Measurements from ENCODE around the gene DPH2. TPM values are rescaled to one million over a fixed set of nuclear protein-coding genes. Genes with fewer than 3 reads are reported as not detected.

The DPH2 gene
- total RNA-seq, 1 experiment from 2014 or later = 41.2 TPM

DNA sequence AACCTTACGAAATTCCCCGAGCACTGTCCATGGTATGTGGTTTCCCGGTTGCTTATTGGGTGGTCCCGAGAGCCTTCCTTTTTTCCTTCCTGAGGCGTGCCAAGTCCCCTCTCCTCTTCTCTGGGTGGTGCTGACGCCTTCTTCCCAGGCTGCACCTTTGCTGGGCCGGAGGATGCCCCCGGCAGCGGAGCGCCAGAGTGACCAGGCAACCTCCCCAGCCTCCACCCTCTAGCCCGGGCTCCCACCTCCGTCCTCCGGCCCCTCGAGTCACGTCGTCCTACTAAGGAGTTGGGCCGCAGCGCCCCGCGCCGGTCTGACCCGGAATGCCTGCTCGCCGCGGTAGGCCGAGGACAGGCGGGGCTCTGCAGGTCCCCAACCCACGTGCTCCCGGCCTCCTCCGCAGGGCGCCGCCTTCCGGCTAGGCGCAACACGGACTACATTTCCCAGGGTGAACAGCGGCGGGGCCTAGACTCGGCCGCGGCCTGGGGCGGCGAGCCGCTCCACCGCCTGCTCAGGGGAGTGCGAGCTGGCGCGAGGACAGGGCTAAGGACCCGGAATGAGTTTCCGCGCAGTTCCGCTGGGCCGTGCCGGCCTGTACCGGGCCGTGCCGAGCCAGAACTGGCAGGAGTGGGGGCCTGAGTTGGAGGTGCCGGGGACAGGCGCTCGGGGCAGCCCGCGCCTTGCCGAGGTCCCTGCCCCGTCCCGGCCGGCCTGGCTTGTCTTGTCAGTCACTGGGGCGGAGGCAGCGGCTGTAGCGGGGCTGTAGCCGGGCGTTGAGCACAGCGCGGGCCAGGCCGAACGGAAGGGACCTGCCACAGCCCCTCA, 23.4 kb upstream of the DPH2 start, which contains the start of gene IPO13:
Gene IPO13 (plus strand): TSS at position 715 of the 825 bp plus-strand sequence. CDS start 651 bp downstream, outside the sequence.
- H3K27me3 Mint-ChIP-seq (ENCODE audit: unreplicated experiment) = no peaks in the 10 kb centered on the region
- CTCF ChIA-PET = interaction anchor here (0.6 to 1.8 kb wide), 7 partner anchors 10 to 183 kb away, joined by 3 to 14 read pairs (median 3); partner anchors contain the start of genes ARTN and DPH2
- no TSS peak for BruUV-seq (replicated peaks)
- TF ChIP-seq, protein P1, sequence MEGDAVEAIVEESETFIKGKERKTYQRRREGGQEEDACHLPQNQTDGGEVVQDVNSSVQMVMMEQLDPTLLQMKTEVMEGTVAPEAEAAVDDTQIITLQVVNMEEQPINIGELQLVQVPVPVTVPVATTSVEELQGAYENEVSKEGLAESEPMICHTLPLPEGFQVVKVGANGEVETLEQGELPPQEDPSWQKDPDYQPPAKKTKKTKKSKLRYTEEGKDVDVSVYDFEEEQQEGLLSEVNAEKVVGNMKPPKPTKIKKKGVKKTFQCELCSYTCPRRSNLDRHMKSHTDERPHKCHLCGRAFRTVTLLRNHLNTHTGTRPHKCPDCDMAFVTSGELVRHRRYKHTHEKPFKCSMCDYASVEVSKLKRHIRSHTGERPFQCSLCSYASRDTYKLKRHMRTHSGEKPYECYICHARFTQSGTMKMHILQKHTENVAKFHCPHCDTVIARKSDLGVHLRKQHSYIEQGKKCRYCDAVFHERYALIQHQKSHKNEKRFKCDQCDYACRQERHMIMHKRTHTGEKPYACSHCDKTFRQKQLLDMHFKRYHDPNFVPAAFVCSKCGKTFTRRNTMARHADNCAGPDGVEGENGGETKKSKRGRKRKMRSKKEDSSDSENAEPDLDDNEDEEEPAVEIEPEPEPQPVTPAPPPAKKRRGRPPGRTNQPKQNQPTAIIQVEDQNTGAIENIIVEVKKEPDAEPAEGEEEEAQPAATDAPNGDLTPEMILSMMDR (IDR thresholded peaks at IDR 0.05; ENCODE audit: unreplicated experiment) = peak; percentile 67
- H3K4me3 Mint-ChIP-seq (ENCODE audit: low read depth, unreplicated experiment) = peak within 1 kb of the TSS; percentile 98
- H3K4me1 Mint-ChIP-seq (ENCODE audit: low read depth, unreplicated experiment) = peaks cover 17% of the 10 kb centered on the region
- no peaks in the 10 kb centered on the region for H3K9me3 Mint-ChIP-seq (ENCODE audit: low read depth, unreplicated experiment)
- H3K27ac Mint-ChIP-seq (ENCODE audit: unreplicated experiment) = peak within 1 kb of the TSS; percentile 86
- peaks cover 20% of the 10 kb centered on the region for H3K36me3 Mint-ChIP-seq (ENCODE audit: insufficient read depth, unreplicated experiment)
- intact Hi-C loops (cut with micrococcal nuclease; ENCODE audit: unreplicated experiment) = no loop called here
- peak; percentile 97 for DNase-seq

DNA sequence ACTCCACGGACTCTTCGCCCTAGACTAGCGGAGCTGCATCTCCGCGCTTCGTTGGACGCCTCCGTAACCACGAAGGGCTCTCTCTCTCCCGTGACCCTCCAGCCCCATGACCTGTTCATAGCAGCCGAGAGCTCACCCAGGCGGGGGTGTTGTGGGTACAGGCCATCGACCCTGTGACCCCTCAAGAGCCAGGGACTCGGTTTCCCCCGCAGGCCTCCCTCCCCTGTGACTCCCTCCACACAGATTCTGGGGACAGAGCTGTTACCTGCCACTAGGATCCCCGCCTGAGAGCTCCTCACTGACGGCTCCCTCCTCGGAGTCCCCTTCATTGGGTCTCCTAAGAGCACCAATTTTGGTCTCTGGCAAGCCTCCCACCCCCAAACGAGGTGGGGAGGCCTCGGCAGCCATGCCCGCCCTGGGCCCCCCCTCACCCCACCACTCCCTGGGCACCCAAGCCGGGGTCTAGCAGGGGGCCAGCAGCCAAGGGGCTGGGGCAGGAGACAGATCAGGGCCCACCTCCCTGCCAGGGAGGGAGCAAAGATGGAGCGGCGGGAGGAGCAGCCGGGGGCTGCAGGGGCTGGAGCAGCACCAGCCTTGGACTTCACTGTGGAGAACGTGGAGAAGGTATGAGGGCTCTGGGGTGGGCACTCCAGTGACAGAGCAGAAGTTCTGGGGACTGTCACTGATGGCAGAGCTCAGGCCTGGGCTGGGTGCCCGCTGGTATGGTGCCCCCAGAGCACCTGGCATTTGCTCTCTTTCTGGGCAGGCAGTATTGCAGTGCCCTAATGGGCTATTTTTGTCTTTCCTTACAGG, 22.5 kb upstream of the DPH2 start:
- Mint-ChIP-seq H3K4me3 (ENCODE audit: low read depth, unreplicated experiment) (peak overlapping the region; percentile 98), H3K36me3 (ENCODE audit: insufficient read depth, unreplicated experiment) (peaks cover 20% of the 10 kb centered on the region), H3K4me1 (ENCODE audit: low read depth, unreplicated experiment) (peaks cover 17% of the 10 kb centered on the region), H3K27ac (ENCODE audit: unreplicated experiment) (peak overlapping the region; percentile 86), H3K27me3 (ENCODE audit: unreplicated experiment) (no peaks in the 10 kb centered on the region), H3K9me3 (ENCODE audit: low read depth, unreplicated experiment) (no peaks in the 10 kb centered on the region)
- TF ChIP-seq, protein P1 (IDR thresholded peaks at IDR 0.05; ENCODE audit: unreplicated experiment) = no peak
- CTCF ChIA-PET = interaction anchor here (0.6 to 1.1 kb wide), 3 partner anchors 13 to 184 kb away, joined by 3 to 6 read pairs (median 3); partner anchors contain the start of genes ARTN and DPH2
- intact Hi-C loops (cut with micrococcal nuclease; ENCODE audit: unreplicated experiment) = no loop called here
- no peak for DNase-seq
- BruUV-seq (replicated peaks) = no TSS peak

DNA sequence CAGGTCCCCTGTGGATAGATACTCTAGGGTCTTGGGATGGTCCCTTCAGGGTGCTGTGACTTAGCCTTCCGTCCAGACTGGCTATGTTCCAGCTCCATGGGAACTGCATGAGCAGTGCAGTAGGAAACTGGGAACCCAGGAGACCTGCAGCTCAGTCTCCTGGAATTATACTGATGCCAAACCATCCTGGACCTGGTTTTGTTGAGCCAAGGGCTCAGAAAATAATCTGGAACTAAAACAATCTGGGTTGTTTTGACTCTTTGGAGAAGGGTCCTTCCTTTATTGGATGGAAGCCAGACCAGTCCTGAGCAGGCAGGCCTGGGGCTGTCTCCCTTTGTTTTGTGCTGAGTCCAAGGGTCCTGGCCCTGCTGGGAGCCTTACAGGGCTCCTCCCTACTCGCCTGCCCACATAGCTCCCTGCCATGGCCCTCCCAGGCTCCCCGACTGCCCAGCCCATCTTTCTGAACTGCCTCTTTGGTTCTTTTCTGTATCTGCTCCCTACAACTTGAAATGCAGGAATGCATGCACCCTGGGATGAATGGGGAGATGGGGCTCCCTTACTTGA, 21.9 kb upstream of the DPH2 start:
- intact Hi-C loops (cut with micrococcal nuclease; ENCODE audit: unreplicated experiment) = no loop called here
- H3K36me3 Mint-ChIP-seq (ENCODE audit: insufficient read depth, unreplicated experiment) = peaks cover 20% of the 10 kb centered on the region
- CTCF ChIA-PET = interaction anchor here (1.1 to 1.4 kb wide), 2 partner anchors 12 to 13 kb away, joined by 3 to 6 read pairs; partner anchors contain the start of gene ARTN
- BruUV-seq (replicated peaks) = TSS peak; percentile 25
- H3K4me3 Mint-ChIP-seq (ENCODE audit: low read depth, unreplicated experiment) = peak overlapping the region; percentile 98
- no peak overlapping the region for H3K27ac Mint-ChIP-seq (ENCODE audit: unreplicated experiment)
- TF ChIP-seq, protein P1 (IDR thresholded peaks at IDR 0.05; ENCODE audit: unreplicated experiment) = no peak
- H3K27me3 Mint-ChIP-seq (ENCODE audit: unreplicated experiment) = no peaks in the 10 kb centered on the region
- H3K9me3 Mint-ChIP-seq (ENCODE audit: low read depth, unreplicated experiment) = no peaks in the 10 kb centered on the region
- peaks cover 17% of the 10 kb centered on the region for H3K4me1 Mint-ChIP-seq (ENCODE audit: low read depth, unreplicated experiment)
- no peak for DNase-seq

DNA sequence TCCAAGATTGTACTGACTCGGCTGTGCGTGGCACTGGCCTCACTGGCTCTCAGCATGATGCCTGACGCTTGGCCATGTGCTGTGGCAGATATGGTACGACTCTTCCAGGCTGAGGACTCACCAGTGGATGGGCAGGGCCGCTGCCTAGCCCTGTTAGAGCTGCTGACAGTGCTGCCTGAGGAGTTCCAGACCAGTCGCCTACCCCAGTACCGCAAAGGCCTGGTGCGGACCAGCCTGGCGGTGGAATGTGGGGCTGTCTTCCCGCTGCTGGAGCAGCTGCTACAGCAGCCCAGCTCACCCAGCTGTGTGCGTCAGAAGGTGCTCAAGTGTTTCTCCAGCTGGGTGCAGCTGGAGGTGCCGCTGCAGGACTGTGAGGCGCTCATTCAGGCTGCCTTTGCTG, 20.1 kb upstream of the DPH2 start:
- no peak for DNase-seq
- H3K27ac Mint-ChIP-seq (ENCODE audit: unreplicated experiment) = no peak overlapping the region
- TF ChIP-seq, protein P1 (IDR thresholded peaks at IDR 0.05; ENCODE audit: unreplicated experiment) = no peak
- H3K27me3 Mint-ChIP-seq (ENCODE audit: unreplicated experiment) = no peaks in the 10 kb centered on the region
- no peak overlapping the region for H3K4me3 Mint-ChIP-seq (ENCODE audit: low read depth, unreplicated experiment)
- peaks cover 17% of the 10 kb centered on the region for H3K4me1 Mint-ChIP-seq (ENCODE audit: low read depth, unreplicated experiment)
- intact Hi-C loops (cut with micrococcal nuclease; ENCODE audit: unreplicated experiment) = no loop called here
- H3K36me3 Mint-ChIP-seq (ENCODE audit: insufficient read depth, unreplicated experiment) = peaks cover 16% of the 10 kb centered on the region
- H3K9me3 Mint-ChIP-seq (ENCODE audit: low read depth, unreplicated experiment) = no peaks in the 10 kb centered on the region
- CTCF ChIA-PET = interaction anchor here (0.6 to 1.4 kb wide), 3 partner anchors 13 to 889 kb away, joined by 3 to 7 read pairs (median 3); partner anchors contain the start of gene DPH2
- no TSS peak for BruUV-seq (replicated peaks)
